Dendritic cell treated with granulocyte-macrophage colony-stimulating factor and Interleukin-4, amounts not matched to agents 40 ng/mL and 50 ng/mL, for 4 days (primary cell): ENCODE results near the gene CLCA1.

Source experiments
- H3K27ac Mint-ChIP-seq: one replicate; pipeline ENCODE4 v1.8.0; 2022; ENCODE audit warnings: mild to moderate bottlenecking, mixed read lengths
- H3K27me3 Mint-ChIP-seq: one replicate; pipeline ENCODE4 v1.8.0; 2022; ENCODE audit warnings: mild to moderate bottlenecking, mixed read lengths
- H3K36me3 Mint-ChIP-seq: one replicate; pipeline ENCODE4 v1.8.0; 2022; ENCODE audit warnings: low read depth, mixed read lengths
- H3K4me1 Mint-ChIP-seq: one replicate; pipeline ENCODE4 v1.8.0; 2022; ENCODE audit warnings: low read depth, mixed read lengths
- H3K4me3 Mint-ChIP-seq: one replicate; pipeline ENCODE4 v1.8.0; 2022; ENCODE audit warnings: mild to moderate bottlenecking, moderate library complexity, mixed read lengths
- H3K9me3 Mint-ChIP-seq: one replicate; pipeline ENCODE4 v1.8.0; 2022; ENCODE audit warnings: mixed read lengths
- intact Hi-C: fragments of 100-400 bp; cut with micrococcal nuclease; formaldehyde crosslinking; loops from one replicate; pipeline ENCODE4 v1.15.0; 2022

CLCA1 gene

GRCh38 chr1:86468501-86468977 lies at the start of gene CLCA1:
CLCA1 (plus strand) TSS chr1:86468927; CDS start chr1:86468972, 45 bp downstream.
- no peak within 1 kb of the TSS for H3K4me3 Mint-ChIP-seq
- no peaks in the 10 kb centered on the region for H3K9me3 Mint-ChIP-seq
- H3K4me1 Mint-ChIP-seq, result peaks cover 23% of the 10 kb centered on the region
- no peaks in the 10 kb centered on the region for H3K27me3 Mint-ChIP-seq
- intact Hi-C loops, result no loop called here
- no peaks in the 10 kb centered on the region for H3K36me3 Mint-ChIP-seq
- no peak within 1 kb of the TSS for H3K27ac Mint-ChIP-seq

GRCh38 chr1:86419277-86419903 lies 49.3 kb upstream of the CLCA1 start:
- intact Hi-C loops, result loop anchor here (1.0 kb wide), 1 partner anchor 89 kb away; no protein-coding TSS in a partner anchor
- no peaks in the 10 kb centered on the region for H3K9me3 Mint-ChIP-seq
- no peaks in the 10 kb centered on the region for H3K36me3 Mint-ChIP-seq
- no peaks in the 10 kb centered on the region for H3K27me3 Mint-ChIP-seq
- peaks cover 11% of the 10 kb centered on the region for H3K4me1 Mint-ChIP-seq
- peak overlapping the region; percentile 50 for H3K27ac Mint-ChIP-seq
- H3K4me3 Mint-ChIP-seq, result peak overlapping the region; percentile 7

- H3K4me3 Mint-ChIP-seq, result no peak overlapping the region
- no peaks in the 10 kb centered on the region for H3K36me3 Mint-ChIP-seq
- no peak overlapping the region for H3K27ac Mint-ChIP-seq
- peaks cover 11% of the 10 kb centered on the region for H3K4me1 Mint-ChIP-seq
- intact Hi-C loops, result no loop called here
- H3K9me3 Mint-ChIP-seq, result no peaks in the 10 kb centered on the region
- peaks cover 2% of the 10 kb centered on the region for H3K27me3 Mint-ChIP-seq
Measured at GRCh38 chr1:86421601-86422280, 47.0 kb upstream of the CLCA1 start.

- intact Hi-C loops, result no loop called here
- no peaks in the 10 kb centered on the region for H3K9me3 Mint-ChIP-seq
- H3K4me1 Mint-ChIP-seq, result peaks cover 11% of the 10 kb centered on the region
- H3K27ac Mint-ChIP-seq, result no peak overlapping the region
- peaks cover 2% of the 10 kb centered on the region for H3K27me3 Mint-ChIP-seq
- no peaks in the 10 kb centered on the region for H3K36me3 Mint-ChIP-seq
- no peak overlapping the region for H3K4me3 Mint-ChIP-seq
Measured at GRCh38 chr1:86423473-86423872, 45.3 kb upstream of the CLCA1 start.

- peaks cover 11% of the 10 kb centered on the region for H3K4me1 Mint-ChIP-seq
- no peaks in the 10 kb centered on the region for H3K36me3 Mint-ChIP-seq
- no peak within 1 kb of the TSS for H3K27ac Mint-ChIP-seq
- H3K27me3 Mint-ChIP-seq, result peaks cover 2% of the 10 kb centered on the region
- intact Hi-C loops, result no loop called here
- no peaks in the 10 kb centered on the region for H3K9me3 Mint-ChIP-seq
- no peak within 1 kb of the TSS for H3K4me3 Mint-ChIP-seq
Measured at GRCh38 chr1:86423873-86424272, 44.9 kb upstream of the CLCA1 start, which contains the start of gene CLCA2. CLCA2 (plus strand) TSS chr1:86424171; CDS start chr1:86424248, 77 bp downstream.

GRCh38 chr1:86429122-86429725 lies 39.5 kb upstream of the CLCA1 start:
- Mint-ChIP-seq H3K9me3 (no peaks in the 10 kb centered on the region), H3K4me1 (no peaks in the 10 kb centered on the region), H3K36me3 (no peaks in the 10 kb centered on the region), H3K27me3 (peaks cover 2% of the 10 kb centered on the region), H3K4me3 (no peak overlapping the region), H3K27ac (no peak overlapping the region)
- intact Hi-C loops, result no loop called here

- Mint-ChIP-seq H3K4me1 (no peaks in the 10 kb centered on the region), H3K9me3 (no peaks in the 10 kb centered on the region)
Measured at GRCh38 chr1:86429835-86430234, 38.9 kb upstream of the CLCA1 start.

GRCh38 chr1:86430376-86430775 lies 38.4 kb upstream of the CLCA1 start:
- Mint-ChIP-seq H3K4me1 (no peaks in the 10 kb centered on the region), H3K36me3 (no peaks in the 10 kb centered on the region), H3K9me3 (no peaks in the 10 kb centered on the region), H3K27me3 (peaks cover 2% of the 10 kb centered on the region), H3K27ac (no peak overlapping the region), H3K4me3 (no peak overlapping the region)
- intact Hi-C loops, result loop anchor here (5.0 kb wide), 1 partner anchor 42 kb away; no protein-coding TSS in a partner anchor

More at GRCh38 chr1:86429835-86430234, 38.9 kb upstream of the CLCA1 start:
- Mint-ChIP-seq H3K36me3 (no peaks in the 10 kb centered on the region), H3K27me3 (peaks cover 2% of the 10 kb centered on the region), H3K27ac (no peak overlapping the region), H3K4me3 (no peak overlapping the region)
- intact Hi-C loops, result loop anchor here (5.0 kb wide), 1 partner anchor 42 kb away; no protein-coding TSS in a partner anchor

- H3K27me3 Mint-ChIP-seq, result peaks cover 1% of the 10 kb centered on the region
- H3K27ac Mint-ChIP-seq, result no peak overlapping the region
- H3K9me3 Mint-ChIP-seq, result no peaks in the 10 kb centered on the region
- H3K4me3 Mint-ChIP-seq, result no peak overlapping the region
- no peaks in the 10 kb centered on the region for H3K4me1 Mint-ChIP-seq
- H3K36me3 Mint-ChIP-seq, result no peaks in the 10 kb centered on the region
- intact Hi-C loops, result loop anchor here (5.0 kb wide), 1 partner anchor 38 kb away; no protein-coding TSS in a partner anchor
Measured at GRCh38 chr1:86434059-86434458, 34.7 kb upstream of the CLCA1 start.

GRCh38 chr1:86435327-86435726 lies 33.4 kb upstream of the CLCA1 start:
- no peak overlapping the region for H3K4me3 Mint-ChIP-seq
- intact Hi-C loops, result no loop called here
- H3K36me3 Mint-ChIP-seq, result no peaks in the 10 kb centered on the region
- no peaks in the 10 kb centered on the region for H3K4me1 Mint-ChIP-seq
- peaks cover 1% of the 10 kb centered on the region for H3K27me3 Mint-ChIP-seq
- no peak overlapping the region for H3K27ac Mint-ChIP-seq
- no peaks in the 10 kb centered on the region for H3K9me3 Mint-ChIP-seq

- Mint-ChIP-seq H3K4me1 (no peaks in the 10 kb centered on the region), H3K4me3 (no peak overlapping the region), H3K27ac (no peak overlapping the region), H3K27me3 (peaks cover 1% of the 10 kb centered on the region), H3K36me3 (no peaks in the 10 kb centered on the region), H3K9me3 (no peaks in the 10 kb centered on the region)
- intact Hi-C loops, result no loop called here
Measured at GRCh38 chr1:86436041-86436440, 32.7 kb upstream of the CLCA1 start.

- Mint-ChIP-seq H3K9me3 (no peaks in the 10 kb centered on the region), H3K27me3 (peaks cover 1% of the 10 kb centered on the region), H3K4me3 (no peak overlapping the region), H3K27ac (no peak overlapping the region), H3K4me1 (peaks cover 13% of the 10 kb centered on the region), H3K36me3 (no peaks in the 10 kb centered on the region)
- intact Hi-C loops, result no loop called here
Measured at GRCh38 chr1:86441581-86441980, 27.1 kb upstream of the CLCA1 start.

GRCh38 chr1:86441997-86442396 lies 26.7 kb upstream of the CLCA1 start:
- no peaks in the 10 kb centered on the region for H3K36me3 Mint-ChIP-seq
- H3K9me3 Mint-ChIP-seq, result no peaks in the 10 kb centered on the region
- peaks cover 17% of the 10 kb centered on the region for H3K4me1 Mint-ChIP-seq
- intact Hi-C loops, result no loop called here
- H3K4me3 Mint-ChIP-seq, result no peak overlapping the region
- no peak overlapping the region for H3K27ac Mint-ChIP-seq
- peaks cover 1% of the 10 kb centered on the region for H3K27me3 Mint-ChIP-seq

- Mint-ChIP-seq H3K9me3 (no peaks in the 10 kb centered on the region), H3K36me3 (no peaks in the 10 kb centered on the region), H3K4me1 (peaks cover 23% of the 10 kb centered on the region), H3K27ac (no peak overlapping the region), H3K27me3 (no peaks in the 10 kb centered on the region), H3K4me3 (no peak overlapping the region)
- intact Hi-C loops, result no loop called here
Measured at GRCh38 chr1:86445919-86446318, 22.8 kb upstream of the CLCA1 start.
